ENCODE measurements around the gene HAUS7. TPM values are rescaled to one million over a fixed set of nuclear protein-coding genes. Genes with fewer than 3 reads are reported as not detected.

Gene HAUS7
- total and polyA plus RNA-seq, 2 of the 8 experiments (the other 6 are each of a cell fraction or from before 2014, with no cell fraction given), result 45.4 to 54.0 TPM

GRCh38 chrX:153474266-153474665 is 3.9 kb upstream of the HAUS7 start:
- Histone ChIP-seq H4K91ac (replicated peaks; ENCODE audit: insufficient read length, low read length) (no peak overlapping the region), H4K8ac (ENCODE audit: extremely low read depth, insufficient read depth, low read length) (peak overlapping the region; percentile 85), H3K23ac (ENCODE audit: insufficient read length) (no peak overlapping the region), H2BK120ac (replicated peaks; ENCODE audit: low read depth, low read length) (no peak overlapping the region), H3K9me3 (ENCODE audit: insufficient read depth in 2 of 2, low read depth in 1 of 2, low read length in 1 of 2) (no peaks in the 10 kb centered on the region), H4K20me1 (replicated peaks in 1 of 2; ENCODE audit: control insufficient read depth in 1 of 2, insufficient read depth in 2 of 2, low read length in 2 of 2) (peaks cover 0 to 1% of the 10 kb centered on the region in 2 experiments), H3K14ac (ENCODE audit: insufficient read length) (no peak overlapping the region), H2BK20ac (ENCODE audit: low read length) (no peak overlapping the region), H2AFZ (ENCODE audit: low read length) (no peak overlapping the region), H2BK5ac (ENCODE audit: low read depth, low read length) (no peak overlapping the region), H3K27me3 (replicated peaks in 1 of 4; ENCODE audit: control insufficient read depth in 3 of 4, extremely low read depth in 1 of 4, insufficient read depth in 3 of 4, low read length in 3 of 4) (peaks cover 5 to 24% (median 18%) of the 10 kb centered on the region in 4 experiments; a peak in 6 of 7 replicates), H3K4ac (replicated peaks; ENCODE audit: insufficient read length, low read depth, low read length) (no peak overlapping the region), H4K5ac (ENCODE audit: insufficient read length, low read depth, low read length) (no peak overlapping the region), H3K36me3 (ENCODE audit: control insufficient read depth in 2 of 4, insufficient read depth in 4 of 4, low read length in 3 of 4) (no peaks in the 10 kb centered on the region), H3K23me2 (ENCODE audit: low read depth, low read length) (peaks cover 5% of the 10 kb centered on the region; the same call in 1 of the 2 replicates), H3K56ac (replicated peaks; ENCODE audit: insufficient read length, low read depth, low read length) (no peak overlapping the region), H3K79me1 (ENCODE audit: low read depth, low read length) (no peaks in the 10 kb centered on the region; the same call in 1 of the 2 replicates), H3K4me3 (ENCODE audit: extremely low read depth in 1 of 4, insufficient read depth in 2 of 4, low read depth in 3 of 4, low read length in 4 of 4) (no peak overlapping the region), H3K9ac (replicated peaks in 1 of 4; ENCODE audit: extremely low read depth in 1 of 4, low read depth in 3 of 4, low read length in 3 of 4) (no peak overlapping the region), H3K4me1 (replicated peaks in 1 of 4; ENCODE audit: control insufficient read depth in 3 of 4, insufficient read depth in 4 of 4, low read length in 3 of 4) (peaks cover 0 to 19% (median 5%) of the 10 kb centered on the region in 4 experiments; a peak in 3 of 7 replicates), H3K79me2 (ENCODE audit: control insufficient read depth in 1 of 2, insufficient read depth in 2 of 2, low read length in 2 of 2) (peaks cover 0 to 4% of the 10 kb centered on the region in 2 experiments; a peak in 1 of 4 replicates), H2AK5ac (ENCODE audit: low read depth, low read length) (no peak overlapping the region), H3K27ac (ENCODE audit: low read depth, low read length) (no peak overlapping the region), H2BK12ac (ENCODE audit: low read depth, low read length) (0 out of 2 replicates have a peak overlapping the region, but pooled peaks have one; percentile 50), H3K4me2 (ENCODE audit: insufficient read depth in 1 of 2, low read depth in 2 of 2, low read length in 2 of 2) (peak overlapping the region in 1 of 2 experiments; percentile 49; a peak in 1 of 4 replicates), H2BK15ac (ENCODE audit: low read length) (no peak overlapping the region), H3K18ac (ENCODE audit: extremely low read depth, low read length) (no peak overlapping the region)
- ChIA-PET POLR2A (ENCODE audit: partially characterized antibody) (interaction anchor here (1.5 kb wide), 1 partner anchor 18 kb away, joined by 4 read pairs; no protein-coding TSS in a partner anchor), CTCF (ENCODE audit: partially characterized antibody) (interaction anchor here (1.2 to 7.6 kb wide), 4 partner anchors 9 to 34 kb away, joined by 3 to 84 read pairs (median 40); partner anchors contain the start of gene BGN)
- FAIRE-seq, result no peak
- 83% methylated on average over 5 of the region's 10 CpGs; no CpG with 5 or more reads in 1 of the 2 experiments for WGBS, 2 experiments (ENCODE audit: extremely low coverage in 1 of 2, insufficient coverage in 1 of 2, insufficient read length in 1 of 2, insufficient replicate concordance in 2 of 2, low coverage in 1 of 2, low lambda C conversion rate in 2 of 2, missing lambda C conversion rate in 1 of 2)
- no peak for DNase-seq (ENCODE audit: low read depth in 1 of 2, low spot score in 2 of 2)
- TF ChIP-seq KDM5A (IDR thresholded peaks at IDR 0.05; ENCODE audit: low read length), result no peak
